GM23248 (cell line): ENCODE measurements around the gene EXD3. TPM values are rescaled to one million over a fixed set of nuclear protein-coding genes. Genes with fewer than 3 reads are reported as not detected.

Source experiments
- DNase-seq: peaks from one replicate; pipeline ENCODE4 v3.0.0-alpha.2; 2015
- H2AFZ ChIP-seq: fragments of 200-600 bp; sonication (generic); 2 replicates; pipeline ENCODE4 v1.6.1; 2016; ENCODE audit warnings: antibody characterized with exemption
- H3F3A ChIP-seq: fragments of 200-600 bp; sonication (generic); 2 replicates; pipeline ENCODE4 v1.6.1; 2016; ENCODE audit warnings: mild to moderate bottlenecking, antibody characterized with exemption, mixed run types; ENCODE audit not compliant: insufficient read depth
- H3K27ac ChIP-seq: fragments of 200-600 bp; sonication (generic); 2 replicates; pipeline ENCODE4 v1.5.1; 2016; ENCODE audit warnings: mild to moderate bottlenecking
- H3K27me3 ChIP-seq: fragments of 200-600 bp; sonication (generic); replicated peaks from 2 replicates; pipeline ENCODE4 v1.6.1; 2016; ENCODE audit warnings: mild to moderate bottlenecking; ENCODE audit not compliant: insufficient read depth
- H3K36me3 ChIP-seq: fragments of 200-600 bp; sonication (generic); 2 replicates; pipeline ENCODE4 v1.6.1; 2016; ENCODE audit warnings: low read depth, mild to moderate bottlenecking
- H3K4me1 ChIP-seq: fragments of 200-600 bp; sonication (generic); 2 replicates; pipeline ENCODE4 v1.6.1; 2016; ENCODE audit warnings: mild to moderate bottlenecking; ENCODE audit not compliant: insufficient read depth
- H3K4me2 ChIP-seq: fragments of 200-600 bp; sonication (generic); one replicate; pipeline ENCODE4 v1.6.1; 2016; ENCODE audit warnings: mild to moderate bottlenecking; ENCODE audit not compliant: unreplicated experiment
- H3K4me3 ChIP-seq: fragments of 200-600 bp; sonication (generic); 2 replicates; pipeline ENCODE4 v1.5.1; 2016; ENCODE audit warnings: mild to moderate bottlenecking
- H3K79me2 ChIP-seq: fragments of 200-600 bp; sonication (generic); 2 replicates; pipeline ENCODE4 v1.6.1; 2016; ENCODE audit warnings: mild to moderate bottlenecking; ENCODE audit not compliant: insufficient read depth
- H3K9ac ChIP-seq: fragments of 200-600 bp; sonication (generic); 2 replicates; pipeline ENCODE4 v1.6.1; 2016; ENCODE audit warnings: mild to moderate bottlenecking
- H3K9me2 ChIP-seq: fragments of 200-600 bp; sonication (generic); 2 replicates; pipeline ENCODE4 v1.6.1; 2016; ENCODE audit warnings: mixed run types, mild to moderate bottlenecking, moderate library complexity; ENCODE audit not compliant: insufficient read depth
- H3K9me3 ChIP-seq: fragments of 200-600 bp; sonication (generic); one replicate; pipeline ENCODE4 v1.6.1; 2017; ENCODE audit warnings: low read depth
- H4K20me1 ChIP-seq: fragments of 200-600 bp; sonication (generic); 2 replicates; pipeline ENCODE4 v1.6.0; 2016; ENCODE audit not compliant: insufficient read depth
- EZH2 ChIP-seq: fragments of 200-600 bp; sonication (generic); IDR thresholded peaks from 2 replicates; pipeline ENCODE4 v1.6.1; 2018; ENCODE audit warnings: antibody characterized with exemption, mild to moderate bottlenecking; ENCODE audit not compliant: insufficient read depth, poor library complexity, severe bottlenecking
- EZH2phosphoT487 ChIP-seq: fragments of 200-600 bp; sonication (generic); IDR thresholded peaks from 2 replicates; pipeline ENCODE4 v1.6.1; 2018; ENCODE audit warnings: antibody characterized with exemption, moderate library complexity, mild to moderate bottlenecking, low read depth; ENCODE audit not compliant: insufficient read depth
- WGBS, 2 experiments: methylation state at CpG; one replicate each; pipeline ENCODE4 v1.1.6; 2015 to 2017; ENCODE audit warnings: low lambda C conversion rate in 2 of 2, low coverage in 1 of 2; ENCODE audit errors: missing lambda C conversion rate in 2 of 2; 5-methylcytosine and 5-hydroxymethylcytosine counted together
- in situ Hi-C: fragments of 300-500 bp; cut with MboI; formaldehyde crosslinking; loops from 2 replicates; pipeline ENCODE4 v1.15.0; 2020
- polyA plus RNA-seq: library from polyadenylated mRNA; unstranded; fragments of >200 nt; fragmentation: Nextera tagmentation; extraction: Ambion mirVana; gene quantifications from 2 replicates; pipeline ENCODE4 v1.2.1, GENCODE V29; 2016
- total RNA-seq: library from RNA; depleted of rRNA; stranded (reverse); fragments of >200 nt; shearing (Covaris generic); gene quantifications from 2 replicates; pipeline ENCODE4 v1.2.3, GENCODE V29; 2014

The EXD3 gene
- total and polyA plus RNA-seq, 2 experiments from 2014 or later, result 10.1 to 11.6 TPM

GRCh38 chr9:137319011-137319738 is 103.8 kb downstream of the EXD3 start:
- DNase-seq, result no peak
- H3K9me3 ChIP-seq, result no peaks in the 10 kb centered on the region
- no peaks in the 10 kb centered on the region for H4K20me1 ChIP-seq
- H2AFZ ChIP-seq, result no peak overlapping the region
- H3K27ac ChIP-seq, result no peak overlapping the region
- H3K27me3 ChIP-seq, result no peaks in the 10 kb centered on the region
- in situ Hi-C loops, result no loop called here
- no peaks in the 10 kb centered on the region for H3K4me1 ChIP-seq
- TF ChIP-seq EZH2phosphoT487 (no peak), EZH2 (no peak)
- no peaks in the 10 kb centered on the region for H3K36me3 ChIP-seq
- no peaks in the 10 kb centered on the region for H3K9me2 ChIP-seq
- no peak overlapping the region for H3K9ac ChIP-seq
- no peak overlapping the region for H3K4me2 ChIP-seq
- 77 to 84% methylated on average over 25 to 26 of the region's 26 CpGs for WGBS, 2 experiments
- H3K79me2 ChIP-seq, result no peaks in the 10 kb centered on the region
- no peaks in the 10 kb centered on the region for H3F3A ChIP-seq
- no peak overlapping the region for H3K4me3 ChIP-seq

DNA sequence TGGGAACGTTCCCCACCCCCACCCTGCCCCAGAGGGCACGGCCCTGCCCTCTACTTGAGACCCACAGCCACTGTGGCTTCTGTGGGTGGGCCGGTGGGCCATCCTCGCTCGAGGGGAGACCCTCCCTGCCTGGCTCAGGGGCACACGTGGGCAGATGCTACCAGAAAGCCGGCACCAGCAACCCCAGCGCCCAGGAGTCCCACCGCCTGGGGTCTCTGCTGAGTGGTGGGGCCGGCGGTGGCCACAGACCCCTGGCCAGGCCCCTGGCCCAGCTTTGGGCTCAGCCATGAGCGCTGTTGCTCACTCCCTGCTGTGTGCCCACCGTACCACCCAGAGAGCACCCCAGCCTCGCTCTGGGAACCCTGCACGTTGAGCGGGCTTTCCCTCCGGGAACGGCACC is 104.4 kb downstream of the EXD3 start:
- no peak overlapping the region for H3K4me2 ChIP-seq
- no peaks in the 10 kb centered on the region for H3K36me3 ChIP-seq
- no peaks in the 10 kb centered on the region for H4K20me1 ChIP-seq
- no peaks in the 10 kb centered on the region for H3K9me3 ChIP-seq
- no peaks in the 10 kb centered on the region for H3K79me2 ChIP-seq
- no peak overlapping the region for H3K27ac ChIP-seq
- H3K9me2 ChIP-seq, result no peaks in the 10 kb centered on the region
- no peak overlapping the region for H3K4me3 ChIP-seq
- WGBS, 2 experiments, result 69% methylated on average over 15 to 18 of the region's 18 CpGs
- H3K27me3 ChIP-seq, result no peaks in the 10 kb centered on the region
- no peak for DNase-seq
- no peak for TF ChIP-seq EZH2phosphoT487
- H3K9ac ChIP-seq, result no peak overlapping the region
- no peak overlapping the region for H2AFZ ChIP-seq
- in situ Hi-C loops, result no loop called here
- no peaks in the 10 kb centered on the region for H3K4me1 ChIP-seq
- no peaks in the 10 kb centered on the region for H3F3A ChIP-seq

GRCh38 chr9:137317718-137318511 is 105.0 kb downstream of the EXD3 start:
- Histone ChIP-seq H3K4me3 (no peak overlapping the region), H3K4me1 (no peaks in the 10 kb centered on the region), H3F3A (no peaks in the 10 kb centered on the region), H3K79me2 (no peaks in the 10 kb centered on the region), H3K36me3 (no peaks in the 10 kb centered on the region), H3K9ac (no peak overlapping the region), H4K20me1 (no peaks in the 10 kb centered on the region), H3K4me2 (no peak overlapping the region), H3K9me2 (no peaks in the 10 kb centered on the region), H3K27ac (no peak overlapping the region), H3K27me3 (no peaks in the 10 kb centered on the region), H2AFZ (no peak overlapping the region), H3K9me3 (no peaks in the 10 kb centered on the region)
- TF ChIP-seq EZH2 (no peak), EZH2phosphoT487 (no peak)
- WGBS, 2 experiments, result 66% methylated on average over 15 to 24 of the region's 24 CpGs
- no peak for DNase-seq
- in situ Hi-C loops, result no loop called here

DNA sequence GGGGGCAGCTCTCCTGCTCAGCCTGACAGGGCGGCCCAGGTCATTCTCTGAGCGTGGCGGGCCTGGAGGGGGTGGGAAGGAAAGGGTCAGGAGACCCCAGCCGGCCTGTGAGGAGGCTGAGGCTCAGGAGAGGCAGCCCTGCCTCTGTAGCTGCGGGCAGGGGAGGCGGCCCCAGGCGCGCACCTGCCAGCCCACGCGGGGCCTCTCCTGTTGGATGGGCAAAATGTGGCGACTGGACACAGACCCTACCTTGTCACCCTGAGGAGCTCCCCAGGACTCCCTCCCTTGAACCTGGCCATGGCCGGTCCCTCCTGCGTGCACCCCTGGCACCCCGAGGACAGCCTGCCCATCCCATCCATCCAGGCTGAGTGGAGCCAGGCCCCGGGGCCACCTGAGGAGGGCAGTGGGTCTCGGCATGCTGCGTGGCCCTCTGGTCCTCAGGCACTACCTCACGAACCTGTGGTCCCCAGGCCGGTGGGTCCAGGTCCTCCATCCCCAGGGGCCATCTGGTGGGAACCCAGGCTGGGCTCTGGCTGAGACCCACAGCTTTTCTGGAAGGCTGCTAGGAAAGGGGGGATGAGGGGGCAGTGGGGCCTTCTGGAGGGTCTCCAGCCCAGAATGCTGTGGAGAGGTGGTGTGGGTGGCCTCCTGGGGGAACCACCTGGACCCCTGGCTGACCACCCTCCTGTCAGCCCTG is 105.8 kb downstream of the EXD3 start:
- H2AFZ ChIP-seq, result no peak overlapping the region

More for the DNA sequence above, 105.8 kb downstream of the EXD3 start:
- Histone ChIP-seq H3K4me2 (no peak overlapping the region), H3K9me2 (no peaks in the 10 kb centered on the region), H3K4me1 (no peaks in the 10 kb centered on the region), H3K9me3 (no peaks in the 10 kb centered on the region), H3K9ac (no peak overlapping the region), H3K4me3 (no peak overlapping the region), H3K27me3 (no peaks in the 10 kb centered on the region), H3K27ac (no peak overlapping the region), H3K79me2 (no peaks in the 10 kb centered on the region), H3F3A (no peaks in the 10 kb centered on the region), H4K20me1 (no peaks in the 10 kb centered on the region), H3K36me3 (no peaks in the 10 kb centered on the region)
- 74 to 76% methylated on average over 14 to 16 of the region's 19 CpGs for WGBS, 2 experiments
- in situ Hi-C loops, result no loop called here
- no peak for TF ChIP-seq EZH2
- DNase-seq, result no peak
